GM18517 (cell line): Measurements from ENCODE around the gene PPM1B.
"Not testable (repeated sequence)": the region's sequence is repeated elsewhere in the genome, so short reads cannot be mapped to it uniquely, and the experiment has no call there.

ENCODE experiments used
- ATAC-seq: cut with Tn5 transposase; IDR thresholded peaks from one replicate; pipeline ENCODE4 v1.9.1; 2021; ENCODE audit warnings: mild to moderate bottlenecking, moderate library complexity; ENCODE audit not compliant: unreplicated experiment

PPM1B gene

GRCh38 chr2:44195714-44196113 is 27.0 kb downstream of the PPM1B start:
- no peak for ATAC-seq

GRCh38 chr2:44197816-44198215 is 29.1 kb downstream of the PPM1B start:
- no peak for ATAC-seq

GRCh38 chr2:44200011-44200410 is 31.3 kb downstream of the PPM1B start:
- no peak for ATAC-seq

- ATAC-seq: no peak
Measured at GRCh38 chr2:44200759-44201158, 32.1 kb downstream of the PPM1B start.

- ATAC-seq: no peak
Measured at GRCh38 chr2:44201648-44202165, 33.0 kb downstream of the PPM1B start.

- no peak for ATAC-seq
Measured at GRCh38 chr2:44203542-44203941, 34.9 kb downstream of the PPM1B start.

GRCh38 chr2:44205169-44205568 is 36.5 kb downstream of the PPM1B start:
- no peak for ATAC-seq

GRCh38 chr2:44207102-44207501 is 38.4 kb downstream of the PPM1B start:
- ATAC-seq: no peak

- not testable (repeated sequence) for ATAC-seq
Measured at GRCh38 chr2:44207648-44208047, 39.0 kb downstream of the PPM1B start.

GRCh38 chr2:44210362-44210761 is 41.7 kb downstream of the PPM1B start:
- ATAC-seq: no peak

- no peak for ATAC-seq
Measured at GRCh38 chr2:44211183-44211582, 42.5 kb downstream of the PPM1B start.

GRCh38 chr2:44212302-44212701 is 43.6 kb downstream of the PPM1B start:
- no peak for ATAC-seq

- no peak for ATAC-seq
Measured at GRCh38 chr2:44215827-44216226, 47.2 kb downstream of the PPM1B start.

GRCh38 chr2:44218771-44219170 is 50.1 kb downstream of the PPM1B start:
- ATAC-seq: no peak

GRCh38 chr2:44226753-44227152 is 58.1 kb downstream of the PPM1B start:
- no peak for ATAC-seq

- no peak for ATAC-seq
Measured at GRCh38 chr2:44230378-44230777, 61.7 kb downstream of the PPM1B start.

- ATAC-seq: no peak
Measured at GRCh38 chr2:44233450-44234128, 64.9 kb downstream of the PPM1B start.

GRCh38 chr2:44237221-44237620 is 68.5 kb downstream of the PPM1B start:
- ATAC-seq: peak; percentile 84

GRCh38 chr2:44242904-44243303 is 74.2 kb downstream of the PPM1B start:
- no peak for ATAC-seq

GRCh38 chr2:44244135-44244871 is 75.6 kb downstream of the PPM1B start:
- peak; percentile 56 for ATAC-seq

- ATAC-seq: no peak
Measured at GRCh38 chr2:44245083-44245861, 76.6 kb downstream of the PPM1B start.
